GM12874 (cell line): ENCODE measurements around the gene CMPK2.

Experiments used
- CTCF ChIP-seq: IDR thresholded peaks from 2 replicates; pipeline ENCODE4 v1.5.1; 2011; ENCODE audit warnings: low read depth, mild to moderate bottlenecking, control low read depth, low read length, moderate library complexity; ENCODE audit not compliant: insufficient read depth

The CMPK2 gene

DNA sequence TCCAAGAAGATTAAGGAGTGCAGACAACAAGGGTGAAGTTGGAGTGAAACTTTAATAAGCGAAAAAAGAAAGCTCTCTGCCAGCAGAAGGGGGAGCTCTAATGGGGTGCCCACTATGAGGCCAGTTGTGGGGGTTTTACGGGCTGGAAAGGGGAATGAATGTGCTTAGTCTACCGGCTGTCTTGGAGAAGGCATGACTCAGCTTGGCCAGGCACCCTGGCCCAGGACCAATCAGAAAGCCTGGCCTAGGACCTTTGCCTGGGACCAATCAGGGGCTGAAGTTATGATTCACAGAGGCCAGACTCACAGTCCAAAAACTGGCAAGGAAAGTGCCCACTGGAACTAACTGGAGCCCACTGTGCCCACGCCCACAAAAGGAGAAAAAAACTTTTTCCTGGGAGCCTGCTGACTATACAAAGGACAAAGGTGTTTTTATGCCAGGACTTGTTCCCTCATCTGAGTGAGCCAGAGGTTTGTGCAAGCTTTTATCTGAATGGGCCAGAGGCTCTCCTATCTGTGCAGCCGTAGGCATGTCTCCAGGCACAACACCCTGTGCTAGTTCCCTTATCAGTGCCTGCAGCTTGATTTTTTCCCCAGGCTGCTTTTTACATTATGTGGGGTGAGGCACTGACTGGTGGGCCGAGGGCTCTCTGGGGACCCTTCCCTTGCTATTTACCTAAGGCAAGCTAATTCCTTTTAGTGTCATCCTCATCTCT is 18.6 kb downstream of the CMPK2 start:
- no peak for TF ChIP-seq CTCF

DNA sequence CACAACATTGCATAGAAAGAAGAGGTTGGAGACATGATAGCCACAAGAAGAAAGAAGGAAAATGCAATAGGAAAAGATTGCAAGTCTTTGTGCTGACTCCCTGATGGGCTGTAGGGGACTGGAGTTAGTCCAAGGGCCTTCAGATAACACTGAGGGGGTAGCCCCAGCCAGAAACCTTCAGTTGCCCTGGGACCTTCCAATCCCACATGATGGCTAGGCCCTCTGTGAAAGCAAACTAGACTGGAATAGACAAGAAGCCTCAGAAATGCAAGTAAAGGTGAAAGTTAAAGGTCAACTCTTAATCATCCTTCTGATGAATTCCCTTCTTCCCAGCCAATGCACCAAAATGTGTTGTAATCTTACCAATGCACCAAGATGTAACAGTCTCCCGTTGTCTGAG is 19.2 kb downstream of the CMPK2 start:
- TF ChIP-seq CTCF = no peak

DNA sequence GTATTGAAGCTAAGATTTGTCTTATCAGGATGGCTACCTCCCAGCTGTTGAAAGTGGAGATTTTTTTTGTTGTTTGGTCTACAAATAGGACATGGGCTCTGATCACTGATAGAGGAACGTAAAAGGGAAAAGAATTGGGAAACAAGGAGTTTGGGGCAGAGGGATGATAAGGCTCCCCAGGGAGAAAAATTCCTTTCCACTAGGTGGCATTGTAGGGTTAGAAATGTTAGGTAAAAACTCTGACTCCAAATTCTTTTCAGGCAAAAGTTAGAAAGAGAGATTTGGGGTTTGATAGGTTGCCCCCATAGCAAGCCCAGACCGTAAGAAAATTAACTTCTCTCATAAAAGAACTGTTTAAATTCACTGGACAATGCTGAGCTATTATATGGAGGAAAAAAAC is 19.8 kb downstream of the CMPK2 start:
- TF ChIP-seq CTCF = no peak

DNA sequence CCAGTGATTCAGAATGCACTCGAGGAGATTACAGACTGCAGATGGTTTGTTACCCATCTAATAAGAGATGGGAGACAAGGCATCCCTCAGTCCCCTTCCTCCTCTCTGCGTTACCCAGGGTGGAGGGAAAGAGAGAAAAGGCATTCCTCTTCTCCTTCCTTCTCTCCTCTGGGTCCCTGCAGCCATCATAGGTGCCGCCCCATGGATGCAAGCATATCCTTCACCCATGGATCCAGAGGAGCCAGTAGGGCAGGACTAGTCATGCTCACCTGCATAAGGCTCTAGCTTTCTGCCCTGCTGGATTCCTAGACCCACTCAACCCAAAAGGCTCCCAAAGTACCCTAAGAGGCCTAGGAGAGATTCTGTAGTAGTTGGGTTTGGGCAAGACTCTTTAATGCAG is 20.4 kb downstream of the CMPK2 start:
- TF ChIP-seq CTCF = no peak

GRCh38 chr2:6841537-6842287 is 24.0 kb downstream of the CMPK2 start:
- no peak for TF ChIP-seq CTCF

- TF ChIP-seq CTCF = no peak
These were observed 26.9 kb downstream of the CMPK2 start for GRCh38 chr2:6838673-6839319.

DNA sequence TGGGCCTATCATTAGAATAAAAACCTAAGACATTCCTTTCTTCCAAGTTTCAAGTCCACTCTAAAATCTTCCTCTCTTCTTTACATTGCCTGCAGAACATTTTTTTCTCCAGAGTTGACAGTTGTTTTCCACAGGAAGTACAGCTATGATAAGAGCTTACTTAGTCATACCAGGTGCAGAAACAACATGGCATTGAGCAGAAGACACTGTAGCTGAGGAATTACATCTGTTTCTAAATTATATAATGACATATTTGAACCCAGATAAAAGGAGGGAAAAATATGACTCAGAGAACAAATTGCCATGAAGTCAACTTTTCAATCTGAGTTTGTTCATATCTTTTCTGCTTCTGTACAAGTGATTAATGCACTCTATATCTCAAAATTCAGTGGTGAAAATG is 30.2 kb downstream of the CMPK2 start:
- no peak for TF ChIP-seq CTCF
